Epidermal melanocyte (primary cell): ENCODE measurements around the gene AK9.
"Not testable (repeated sequence)": the region's sequence is repeated elsewhere in the genome, so short reads cannot be mapped to it uniquely, and the experiment has no call there.

Experiments
- DNase-seq: peaks from one replicate; pipeline ENCODE4 v3.0.0; 2011; ENCODE audit warnings: low spot score; ENCODE audit not compliant: insufficient read length

AK9 gene

GRCh38 chr6:109696355-109696754 lies 5.4 kb upstream of the AK9 start:
- no peak for DNase-seq

DNA sequence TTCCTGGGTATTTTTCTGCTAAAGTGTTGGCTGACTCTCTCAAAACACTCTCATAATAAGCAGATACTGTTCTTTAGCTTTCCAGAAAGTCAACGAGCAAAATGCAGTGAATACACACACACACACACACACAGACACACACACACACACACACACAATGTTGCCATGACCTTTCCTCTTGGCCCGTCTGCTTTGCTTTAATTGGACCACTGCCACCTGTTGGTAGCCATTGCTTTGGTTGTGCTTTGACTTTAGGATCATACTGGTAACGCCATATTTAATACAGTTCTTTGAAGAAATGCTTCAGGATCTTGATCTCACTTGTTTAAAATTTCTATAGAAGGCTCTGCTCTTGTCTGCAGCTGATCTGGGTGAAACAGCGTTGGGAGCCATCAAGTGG lies 4.5 kb upstream of the AK9 start:
- no peak for DNase-seq

DNA sequence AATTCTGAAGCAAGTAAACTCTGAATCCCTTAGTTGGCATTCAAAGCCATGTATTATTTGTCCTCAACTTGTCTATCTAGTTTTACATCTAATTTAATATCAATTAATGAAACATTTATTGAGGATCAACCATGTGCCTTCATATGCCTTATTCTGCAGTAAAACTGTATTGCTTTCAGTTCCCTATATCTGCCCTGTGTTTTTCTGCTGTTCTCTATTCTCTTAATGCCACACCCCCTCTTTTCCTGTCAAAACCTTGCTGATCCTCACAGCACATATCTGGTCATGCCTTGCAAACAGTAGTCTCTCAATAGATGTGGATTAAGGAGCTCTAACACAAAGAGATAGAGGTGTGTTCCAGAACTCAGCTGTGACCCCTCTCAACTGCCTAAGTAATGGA lies 2.1 kb upstream of the AK9 start:
- no peak for DNase-seq

DNA sequence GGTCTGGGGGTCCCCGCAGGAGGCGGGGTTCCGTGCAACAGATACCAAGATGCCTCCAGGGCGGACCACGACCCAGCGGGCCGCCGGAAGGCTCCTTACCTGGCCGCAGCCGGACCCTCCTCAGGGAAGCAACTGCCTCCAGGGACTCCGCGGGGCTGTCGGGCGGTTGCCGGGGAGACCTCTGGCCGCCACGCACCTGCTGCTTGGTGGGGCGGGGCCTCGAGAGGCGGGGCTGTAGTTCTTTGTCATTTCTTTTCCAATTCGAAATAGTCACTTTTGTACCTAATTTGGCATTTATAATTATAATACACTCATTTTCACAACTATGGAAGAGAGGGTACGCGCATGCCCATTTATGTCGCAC lies 647 bp downstream of the AK9 start:
- DNase-seq: no peak

GRCh38 chr6:109687271-109687761 lies 3.7 kb downstream of the AK9 start:
- no peak for DNase-seq

DNA sequence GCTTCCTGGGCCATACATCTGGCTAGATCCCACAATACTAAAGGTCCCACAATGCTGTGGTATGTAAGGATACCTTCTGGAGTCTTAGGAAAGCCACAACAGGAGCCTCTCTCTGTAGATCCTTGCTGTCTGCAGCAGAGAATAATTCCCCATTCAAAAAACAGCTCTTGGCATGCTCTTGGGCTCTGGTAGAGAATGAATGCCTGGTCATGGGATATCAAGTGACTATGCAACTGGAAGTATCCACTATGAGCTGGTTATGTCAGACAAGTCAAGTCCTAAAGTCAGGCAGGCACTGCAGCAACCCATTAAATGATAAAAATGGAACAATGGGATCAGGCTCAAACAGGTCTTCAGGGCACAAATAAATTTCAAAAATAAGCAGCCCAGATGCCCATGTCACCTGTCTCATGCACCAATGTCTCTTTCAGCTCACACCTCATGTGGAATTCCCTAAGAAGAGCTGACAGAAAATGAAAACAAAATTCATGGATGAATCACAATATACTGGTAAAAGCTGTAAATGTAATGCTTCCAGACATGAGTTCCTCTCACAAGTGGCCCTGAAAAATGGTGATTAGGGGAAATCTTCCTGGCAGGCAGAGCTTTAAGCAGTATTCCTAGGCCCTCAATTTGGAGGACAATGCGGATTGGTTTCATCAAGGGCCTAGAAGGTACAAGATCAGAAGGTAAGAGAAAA lies 4.3 kb downstream of the AK9 start:
- DNase-seq: no peak

GRCh38 chr6:109678661-109679505 lies 12.1 kb downstream of the AK9 start:
- DNase-seq: not testable (repeated sequence)

- no peak for DNase-seq
Observed at GRCh38 chr6:109678240-109678639, 12.8 kb downstream of the AK9 start.

GRCh38 chr6:109676724-109677123 lies 14.3 kb downstream of the AK9 start:
- DNase-seq: no peak

DNA sequence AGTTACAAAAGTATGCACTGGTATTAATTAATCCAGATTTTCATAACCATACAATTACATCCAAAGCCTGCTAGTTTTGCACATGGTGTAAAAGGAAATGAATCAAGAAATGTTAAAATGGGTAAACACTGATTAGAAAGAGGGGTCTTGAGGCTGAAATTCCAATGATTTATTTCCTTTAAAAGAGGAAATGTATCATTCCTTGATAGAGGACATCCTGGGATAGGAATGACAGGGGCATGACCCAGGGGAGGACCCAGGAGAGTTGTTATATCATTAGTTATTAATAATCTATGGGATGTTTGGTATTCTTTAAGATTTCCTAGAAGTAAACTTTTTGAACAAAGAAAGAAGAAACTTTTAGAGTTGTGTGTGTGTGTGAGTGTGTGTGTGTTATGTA lies 18.2 kb downstream of the AK9 start:
- DNase-seq: no peak

DNA sequence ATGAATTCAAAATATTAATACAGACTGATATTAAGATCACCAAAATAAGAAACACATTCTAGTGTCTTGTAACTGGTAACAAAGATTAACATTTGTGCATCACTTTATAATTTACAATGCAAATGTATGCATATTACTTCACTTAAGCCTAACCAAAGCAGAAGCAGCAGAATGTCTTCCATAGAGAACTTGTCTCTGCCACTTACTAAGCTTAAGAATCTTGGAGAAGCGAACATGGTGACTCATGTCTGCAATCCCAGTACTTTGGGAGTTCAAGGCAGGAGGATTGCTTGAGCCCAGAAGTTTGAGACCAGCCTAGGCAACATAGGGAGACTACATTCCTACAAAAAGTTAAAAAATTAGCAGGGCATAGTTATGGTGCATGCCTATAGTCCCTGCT lies 18.8 kb downstream of the AK9 start:
- no peak for DNase-seq

DNA sequence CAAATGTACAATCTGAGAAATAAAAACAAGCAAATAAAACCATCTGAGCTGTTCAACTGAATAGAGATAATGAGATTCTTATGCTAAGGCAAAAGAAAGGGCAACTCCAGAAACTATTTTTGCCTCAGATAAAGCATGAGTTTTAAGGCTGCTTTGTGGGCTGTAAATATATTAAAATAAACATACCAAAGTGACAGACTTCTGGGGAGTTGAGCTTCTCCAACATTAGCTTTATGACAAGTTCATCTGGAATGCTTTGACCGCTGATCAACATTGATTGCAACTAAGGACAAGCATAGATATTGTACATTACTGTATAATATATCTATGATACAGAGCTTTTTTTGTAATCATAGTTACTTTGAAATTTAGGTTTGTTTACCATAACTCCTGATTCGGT lies 19.3 kb downstream of the AK9 start:
- no peak for DNase-seq

DNA sequence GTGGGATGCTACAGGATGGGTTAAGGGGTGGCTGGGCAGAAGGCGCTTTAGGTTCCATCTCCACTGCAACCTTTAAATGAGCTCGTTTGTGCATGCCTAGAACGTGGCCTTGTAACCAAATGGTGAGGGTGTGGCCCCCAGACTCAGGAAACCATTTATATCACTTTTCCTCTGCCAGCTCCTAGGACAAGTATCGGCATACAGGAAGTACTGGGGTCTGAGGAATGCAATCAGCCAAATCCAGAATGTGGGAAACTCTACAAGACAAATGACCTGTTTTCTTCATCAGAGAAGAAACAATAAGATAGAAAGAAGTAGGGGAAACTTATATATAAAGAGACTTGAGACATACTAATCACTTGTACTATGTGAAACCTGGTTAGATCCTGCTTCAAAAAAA lies 21.2 kb downstream of the AK9 start:
- no peak for DNase-seq

DNA sequence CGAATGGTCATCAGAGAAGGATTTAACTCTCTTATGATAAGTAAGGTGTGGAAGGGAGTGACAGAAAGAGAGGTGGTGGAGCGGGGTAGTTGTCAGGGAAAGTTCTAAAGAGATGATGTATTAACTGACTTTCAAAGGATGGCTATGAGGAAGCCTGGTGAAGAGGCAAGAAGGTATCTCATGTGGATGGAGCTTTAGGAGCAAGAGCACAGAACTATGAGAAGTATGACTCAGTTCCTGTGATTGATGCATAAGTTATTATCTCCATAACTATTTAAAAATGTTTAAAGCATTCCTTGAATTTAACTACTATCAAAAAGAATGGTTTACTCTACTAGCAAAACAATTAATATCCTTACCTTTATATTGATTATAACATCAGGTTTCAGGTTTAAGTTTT lies 28.8 kb downstream of the AK9 start:
- no peak for DNase-seq

GRCh38 chr6:109660526-109661320 lies 30.3 kb downstream of the AK9 start:
- no peak for DNase-seq

GRCh38 chr6:109655761-109656262 lies 35.2 kb downstream of the AK9 start:
- DNase-seq: no peak

DNA sequence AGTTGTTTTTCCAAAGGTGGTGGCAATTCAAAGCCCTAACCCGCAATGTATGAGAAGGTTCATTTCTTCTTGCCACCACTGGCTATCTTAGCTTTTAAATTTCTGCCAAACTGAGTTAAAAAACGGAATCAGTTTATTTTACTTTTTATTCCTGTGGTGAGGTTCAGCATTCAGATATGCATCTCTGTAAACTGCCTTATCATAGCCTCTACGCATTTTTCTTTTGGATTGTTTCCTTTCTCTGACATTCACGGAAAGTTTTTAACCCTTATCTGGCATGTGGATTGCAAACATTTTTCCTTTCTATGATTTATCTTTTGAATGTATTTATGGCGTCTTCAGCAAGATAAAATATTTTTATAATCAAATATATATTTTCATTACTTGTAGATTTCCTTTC lies 37.7 kb downstream of the AK9 start:
- DNase-seq: no peak

DNA sequence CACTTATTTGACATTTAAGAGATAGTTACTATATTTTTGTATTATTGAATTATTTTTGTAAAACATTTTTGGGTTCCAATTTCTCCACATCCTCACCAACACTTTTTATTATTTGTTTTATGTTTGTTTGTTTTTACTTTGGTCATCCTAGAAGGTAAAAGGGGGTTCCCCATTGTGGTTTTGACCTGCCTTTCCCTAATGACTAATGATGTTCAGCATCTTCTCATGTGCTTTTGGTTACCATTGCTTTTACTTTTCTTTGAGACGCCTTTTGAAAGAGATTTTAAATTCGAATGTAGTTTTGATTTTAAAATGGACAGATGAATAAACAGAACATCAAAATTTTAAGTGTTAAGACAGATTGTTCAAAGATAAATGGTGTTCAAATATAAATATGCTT lies 46.9 kb downstream of the AK9 start:
- no peak for DNase-seq

GRCh38 chr6:109632405-109632804 lies 58.6 kb downstream of the AK9 start:
- DNase-seq: no peak

DNA sequence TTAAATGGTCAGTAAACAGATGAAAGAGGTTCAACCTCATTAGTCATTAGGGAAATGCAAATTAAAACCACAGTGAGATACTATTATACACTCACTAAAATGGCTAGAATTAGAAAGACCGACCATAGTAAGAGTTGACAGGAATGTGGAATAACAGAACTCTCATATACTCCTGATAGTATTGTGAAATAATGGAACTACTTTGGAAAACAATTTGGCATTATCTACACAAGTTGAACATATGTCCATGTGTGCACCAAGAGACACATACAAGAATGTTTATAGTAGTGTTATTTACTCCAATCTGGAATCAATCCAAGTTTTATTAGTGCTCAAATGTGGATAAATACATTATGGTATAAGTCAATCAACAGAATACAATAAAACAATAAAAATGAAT lies 59.6 kb downstream of the AK9 start:
- no peak for DNase-seq

DNA sequence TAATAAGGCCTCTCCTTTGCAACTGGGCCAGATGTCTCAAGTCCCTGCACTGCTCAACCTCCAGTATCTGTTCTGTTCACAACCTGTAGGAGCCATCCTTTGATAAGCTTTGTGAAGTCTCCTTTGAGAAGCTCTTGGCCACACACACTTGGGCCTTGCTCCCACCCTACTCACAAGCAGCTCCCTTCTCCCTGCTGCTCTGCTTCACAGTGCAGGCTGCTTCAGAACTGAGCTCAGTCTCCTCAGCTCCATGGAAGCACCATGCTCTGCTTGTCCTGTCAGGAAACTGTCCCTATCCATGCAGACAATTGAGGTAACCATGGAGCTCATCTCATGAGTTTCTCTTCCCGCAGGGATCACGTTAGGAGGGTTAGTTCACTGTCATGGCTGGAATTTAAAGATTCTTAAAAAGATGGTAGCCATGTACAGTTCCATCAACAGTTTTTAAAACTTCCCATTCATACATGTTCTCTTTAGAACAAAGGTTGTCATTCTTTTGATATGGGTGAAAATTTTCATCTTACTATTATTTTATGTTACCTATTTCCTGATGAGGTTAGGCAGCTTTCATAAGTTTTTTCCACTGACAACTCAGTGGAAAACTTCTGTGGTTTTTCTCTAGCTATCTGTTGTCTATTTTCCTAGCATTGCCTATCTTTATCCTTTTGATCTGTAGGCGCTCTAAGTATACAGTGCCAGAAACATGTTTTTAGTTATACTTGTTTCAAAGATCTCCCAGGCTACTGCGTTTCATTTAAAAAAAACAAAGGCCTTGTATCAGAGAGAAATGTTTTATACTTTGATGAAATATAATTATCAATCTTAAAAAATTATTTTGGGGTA lies 62.6 kb downstream of the AK9 start:
- DNase-seq: no peak
